HG03457 (cell line): ENCODE results near the gene ACP3.
"Not testable (repeated sequence)": the region's sequence is repeated elsewhere in the genome, so short reads cannot be mapped to it uniquely, and the experiment has no call there.

Experiments
- ATAC-seq: cut with Tn5 transposase; IDR thresholded peaks from one replicate; pipeline ENCODE4 v1.9.1; 2021; ENCODE audit warnings: moderate number of reproducible peaks; ENCODE audit not compliant: unreplicated experiment

ACP3 gene

GRCh38 chr3:132317229-132317948, at the start of gene ACP3:
TSS of gene ACP3 (plus strand) at chr3:132317407. CDS start at chr3:132317457, 50 bp downstream.
- no peak for ATAC-seq

GRCh38 chr3:132268956-132269355, 48.3 kb upstream of the ACP3 start:
- no peak for ATAC-seq

DNA sequence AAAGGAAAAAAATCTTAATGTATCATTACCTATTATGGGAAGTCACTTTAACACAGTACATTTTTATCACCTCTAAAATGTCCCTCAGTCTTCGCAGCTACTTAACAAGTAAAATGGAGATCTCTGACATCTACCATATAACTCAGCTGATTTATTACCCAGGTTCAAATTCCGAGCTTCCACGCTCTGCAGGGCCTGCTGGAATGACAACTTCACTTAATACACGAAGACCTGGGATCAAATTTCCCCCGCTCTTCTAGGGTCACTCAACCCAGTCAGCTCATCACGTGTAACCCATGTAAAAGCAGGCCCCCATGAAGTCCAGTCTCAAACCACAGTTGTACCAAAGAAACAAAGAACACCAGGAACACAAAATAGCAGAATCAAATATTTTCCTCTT, 44.2 kb upstream of the ACP3 start:
- ATAC-seq, result no peak

DNA sequence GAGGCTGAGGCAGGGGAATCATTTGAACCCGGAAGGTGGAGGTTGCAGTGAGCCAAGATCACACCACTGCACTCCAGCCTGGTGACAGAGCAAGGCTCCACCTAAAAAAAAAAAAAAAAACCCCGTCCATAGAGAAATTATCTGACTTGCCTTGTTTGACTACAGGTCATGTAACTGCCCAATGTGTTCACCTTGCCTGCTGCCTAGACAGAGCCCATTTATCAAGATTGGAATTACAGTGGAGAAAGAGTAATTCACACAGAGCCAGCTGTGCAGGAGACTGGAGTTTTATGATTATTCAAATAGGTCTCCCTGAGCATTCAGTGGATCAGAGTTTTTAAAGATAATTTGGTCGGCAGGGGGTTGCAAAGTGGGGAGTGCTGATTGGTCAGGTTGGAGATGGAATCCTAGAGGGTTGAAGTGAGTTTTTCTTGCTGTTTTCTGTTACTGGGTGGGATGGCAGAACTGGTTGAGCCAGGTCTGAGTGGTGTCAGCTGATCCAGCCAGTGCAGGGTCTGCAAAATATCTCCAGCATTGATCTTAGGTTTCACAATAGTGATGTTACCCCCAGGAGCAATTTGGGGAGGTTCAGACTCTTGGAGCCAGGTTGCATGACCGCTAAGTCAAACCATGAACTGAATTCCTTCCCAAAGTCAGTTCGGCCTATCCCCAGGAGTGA, 40.8 kb upstream of the ACP3 start:
- ATAC-seq, result no peak

- no peak for ATAC-seq
Observed at GRCh38 chr3:132279030-132279429, 38.2 kb upstream of the ACP3 start.

GRCh38 chr3:132283440-132283839, 33.8 kb upstream of the ACP3 start:
- ATAC-seq, result no peak

- no peak for ATAC-seq
Observed at GRCh38 chr3:132283916-132284405, 33.2 kb upstream of the ACP3 start.

GRCh38 chr3:132284781-132285619, 32.2 kb upstream of the ACP3 start:
- no peak for ATAC-seq

- no peak for ATAC-seq
Observed at GRCh38 chr3:132285620-132285945, 31.6 kb upstream of the ACP3 start.

DNA sequence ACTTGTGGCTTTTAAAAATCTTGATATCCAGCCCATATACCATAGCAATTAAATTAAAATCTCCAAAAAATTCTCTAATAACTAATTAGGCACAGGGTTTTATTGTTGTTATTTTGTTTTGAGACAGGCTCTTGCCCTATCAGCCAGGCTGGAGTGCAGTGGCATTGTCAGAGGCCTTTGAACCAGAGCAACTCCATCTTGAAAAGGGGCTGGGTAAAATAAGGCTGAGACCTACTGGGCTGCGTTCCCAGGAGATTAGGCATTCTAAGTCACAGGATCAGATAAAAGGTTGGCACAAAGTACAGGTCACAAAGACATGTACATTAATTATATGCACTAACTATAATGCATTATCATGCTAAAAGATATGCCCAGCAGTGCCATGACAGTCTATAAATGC, 31.2 kb upstream of the ACP3 start:
- ATAC-seq, result no peak

DNA sequence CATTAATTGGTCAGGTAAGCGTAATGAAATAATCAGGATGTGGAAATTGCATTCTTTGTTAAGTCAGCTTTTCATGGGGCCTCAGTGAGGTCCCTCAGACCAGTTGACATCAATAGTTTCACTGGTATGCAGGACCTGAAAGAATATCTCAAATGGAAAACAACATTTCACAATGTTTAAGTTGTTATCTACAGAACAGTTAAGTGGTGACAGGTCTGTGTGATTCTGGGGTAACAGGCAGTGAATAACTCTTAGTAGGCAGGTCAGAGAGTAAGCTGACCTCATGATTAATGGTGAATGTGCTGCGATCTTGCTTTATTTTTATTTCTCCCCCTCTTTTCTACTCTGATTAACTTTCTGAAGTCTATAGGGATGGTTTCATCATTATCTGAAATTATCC, 28.9 kb upstream of the ACP3 start:
- no peak for ATAC-seq

- ATAC-seq, result no peak
Observed at GRCh38 chr3:132289316-132289715, 27.9 kb upstream of the ACP3 start.

DNA sequence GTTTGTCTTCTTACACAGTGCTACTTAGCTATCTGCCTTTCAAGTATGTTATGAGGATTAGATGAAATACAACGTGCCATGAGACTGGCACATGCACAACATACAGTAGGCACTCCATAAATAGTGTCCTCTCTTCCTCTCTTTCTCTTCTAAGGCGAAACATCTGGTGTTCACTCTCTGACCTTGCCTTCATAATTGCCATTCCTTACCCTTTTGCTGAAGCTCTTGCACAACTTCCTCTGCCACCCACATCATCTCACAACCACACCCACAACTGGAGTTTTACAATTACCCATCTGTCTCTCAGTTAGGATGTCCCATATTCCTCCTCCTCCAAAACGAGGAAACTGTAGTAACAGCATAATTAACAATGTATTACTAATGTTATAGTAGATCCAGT, 26.4 kb upstream of the ACP3 start:
- ATAC-seq, result no peak

DNA sequence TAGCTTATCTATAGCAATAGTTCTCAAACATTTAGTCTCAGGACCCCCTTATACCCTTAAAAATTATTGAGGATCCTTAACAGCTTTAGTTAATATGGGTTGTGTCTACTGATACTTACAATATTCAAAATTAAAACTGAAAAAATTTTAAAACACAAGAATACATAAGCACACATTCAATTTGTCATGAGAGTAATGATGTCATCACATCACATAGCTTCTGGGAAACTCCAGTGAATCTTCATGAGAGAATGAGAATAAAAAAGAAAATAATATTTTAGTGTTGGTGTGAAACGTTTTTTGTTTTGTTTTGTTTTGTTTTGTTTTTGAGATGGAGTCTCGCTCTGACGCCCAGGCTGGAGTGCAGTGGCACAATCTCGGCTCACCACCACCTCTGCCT, 25.2 kb upstream of the ACP3 start:
- ATAC-seq, result no peak

- ATAC-seq, result no peak
Observed at GRCh38 chr3:132293251-132293650, 24.0 kb upstream of the ACP3 start.

GRCh38 chr3:132294906-132295305, 22.3 kb upstream of the ACP3 start:
- no peak for ATAC-seq

GRCh38 chr3:132303336-132304201, 13.6 kb upstream of the ACP3 start:
- not testable (repeated sequence) for ATAC-seq

DNA sequence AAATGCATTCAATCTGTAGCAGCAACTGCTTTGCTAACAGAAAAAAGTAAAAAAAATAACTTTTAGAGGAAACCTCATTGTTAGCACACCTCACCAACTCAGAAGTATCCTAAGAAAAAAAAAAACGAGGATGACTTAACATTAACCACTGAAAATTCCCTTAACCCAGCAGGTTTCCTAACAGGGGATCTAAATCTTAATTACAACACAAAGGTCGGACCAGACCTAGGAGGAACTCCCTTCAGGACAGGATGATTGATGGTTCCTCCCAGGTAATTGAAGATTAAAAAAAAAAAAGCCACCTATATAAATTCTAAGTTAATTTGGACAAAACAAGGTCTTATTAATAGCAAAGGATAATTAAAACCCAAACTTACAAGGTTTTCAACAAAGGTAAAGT, 12.9 kb upstream of the ACP3 start:
- not testable (repeated sequence) for ATAC-seq

- ATAC-seq, result not testable (repeated sequence)
Observed at GRCh38 chr3:132310057-132310456, 7.2 kb upstream of the ACP3 start.

- no peak for ATAC-seq
Observed at GRCh38 chr3:132311316-132311715, 5.9 kb upstream of the ACP3 start.

DNA sequence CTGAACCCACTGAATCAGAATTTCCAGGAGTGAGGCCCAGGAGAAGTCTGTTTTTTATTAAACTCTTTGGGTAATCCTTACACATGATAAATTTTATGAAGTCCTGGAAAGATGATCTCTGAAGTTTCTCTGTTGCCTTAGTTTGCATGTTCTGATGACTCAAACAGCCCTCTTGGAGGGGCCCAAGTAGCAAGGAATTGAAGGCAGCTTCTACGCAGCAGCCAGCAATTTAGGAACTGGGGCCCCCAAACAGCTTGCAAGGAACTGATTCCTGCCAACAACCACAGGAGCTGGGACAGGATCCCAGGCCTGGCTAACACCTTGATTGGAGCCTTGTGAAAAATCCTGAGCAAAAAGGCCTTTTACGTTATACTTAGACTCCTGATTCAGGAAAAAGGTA, 5.4 kb upstream of the ACP3 start:
- ATAC-seq, result no peak
